Sigmoid colon (tissue), 4 donors: ENCODE data around the gene SLC6A6.

Source experiments
- EP300 ChIP-seq, 4 donors: sonication (generic); formaldehyde crosslinking; IDR thresholded peaks; one replicate each; pipeline ENCODE4 v1.6.1; 2017; ENCODE audit warnings: antibody characterized with exemption in 4 of 4
- TF ChIP-seq, protein P1 (sequence below), 4 experiments: fragments of 450-650 bp in 3 of 4; fragments of 200-600 bp in 1 of 4; IDR thresholded peaks; one replicate each; pipeline ENCODE4 v1.5.1; 2016 to 2019; ENCODE audit warnings: antibody characterized with exemption in 4 of 4, mild to moderate bottlenecking in 3 of 4, moderate library complexity in 2 of 4

DNA sequence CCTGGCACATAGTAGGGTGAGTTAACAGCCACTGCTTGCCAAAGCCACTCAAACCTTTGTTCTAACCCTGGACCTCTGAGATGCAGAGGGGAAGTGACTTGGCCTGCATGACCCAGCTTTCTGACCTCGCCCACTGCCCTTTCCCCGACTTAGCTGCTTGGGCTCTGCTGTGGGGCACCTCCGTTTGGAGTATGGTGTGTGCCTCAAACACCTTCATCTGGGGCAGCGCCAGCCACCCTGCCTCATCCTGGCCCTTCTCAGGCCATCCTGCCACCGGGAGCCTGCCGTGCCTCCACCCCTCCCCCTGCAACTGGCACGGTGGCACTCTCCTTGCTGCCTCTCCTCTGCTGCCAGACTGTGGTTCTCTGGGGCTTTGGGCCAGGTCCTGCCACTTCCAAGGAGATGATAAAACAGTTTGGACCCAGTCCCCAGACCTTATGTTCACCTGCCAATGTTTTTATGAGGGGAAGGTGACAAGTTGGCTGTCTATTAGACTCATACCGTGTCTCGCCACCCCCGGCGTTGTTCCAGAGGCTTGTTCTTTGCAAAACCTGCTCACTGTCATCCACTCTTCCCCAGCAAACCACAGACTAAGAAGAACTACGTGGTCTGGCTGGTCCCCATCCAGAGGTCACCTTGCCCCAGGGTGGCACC is 32.2 kb downstream of the SLC6A6 start:
- no peak for TF ChIP-seq EP300 (IDR thresholded peaks at IDR 0.05)
- TF ChIP-seq, protein P1, sequence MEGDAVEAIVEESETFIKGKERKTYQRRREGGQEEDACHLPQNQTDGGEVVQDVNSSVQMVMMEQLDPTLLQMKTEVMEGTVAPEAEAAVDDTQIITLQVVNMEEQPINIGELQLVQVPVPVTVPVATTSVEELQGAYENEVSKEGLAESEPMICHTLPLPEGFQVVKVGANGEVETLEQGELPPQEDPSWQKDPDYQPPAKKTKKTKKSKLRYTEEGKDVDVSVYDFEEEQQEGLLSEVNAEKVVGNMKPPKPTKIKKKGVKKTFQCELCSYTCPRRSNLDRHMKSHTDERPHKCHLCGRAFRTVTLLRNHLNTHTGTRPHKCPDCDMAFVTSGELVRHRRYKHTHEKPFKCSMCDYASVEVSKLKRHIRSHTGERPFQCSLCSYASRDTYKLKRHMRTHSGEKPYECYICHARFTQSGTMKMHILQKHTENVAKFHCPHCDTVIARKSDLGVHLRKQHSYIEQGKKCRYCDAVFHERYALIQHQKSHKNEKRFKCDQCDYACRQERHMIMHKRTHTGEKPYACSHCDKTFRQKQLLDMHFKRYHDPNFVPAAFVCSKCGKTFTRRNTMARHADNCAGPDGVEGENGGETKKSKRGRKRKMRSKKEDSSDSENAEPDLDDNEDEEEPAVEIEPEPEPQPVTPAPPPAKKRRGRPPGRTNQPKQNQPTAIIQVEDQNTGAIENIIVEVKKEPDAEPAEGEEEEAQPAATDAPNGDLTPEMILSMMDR (IDR thresholded peaks at IDR 0.05): no peak
